Measurements from ENCODE around the gene GRAMD1A. TPM values are rescaled to one million over a fixed set of nuclear protein-coding genes. Genes with fewer than 3 reads are reported as not detected.
"Not testable (repeated sequence)": the region's sequence is repeated elsewhere in the genome, so short reads cannot be mapped to it uniquely, and the experiment has no call there.

Gene GRAMD1A
- polyA plus RNA-seq, 1 of the 3 experiments (the other 2 are of a cell fraction) = 81.9 TPM

DNA sequence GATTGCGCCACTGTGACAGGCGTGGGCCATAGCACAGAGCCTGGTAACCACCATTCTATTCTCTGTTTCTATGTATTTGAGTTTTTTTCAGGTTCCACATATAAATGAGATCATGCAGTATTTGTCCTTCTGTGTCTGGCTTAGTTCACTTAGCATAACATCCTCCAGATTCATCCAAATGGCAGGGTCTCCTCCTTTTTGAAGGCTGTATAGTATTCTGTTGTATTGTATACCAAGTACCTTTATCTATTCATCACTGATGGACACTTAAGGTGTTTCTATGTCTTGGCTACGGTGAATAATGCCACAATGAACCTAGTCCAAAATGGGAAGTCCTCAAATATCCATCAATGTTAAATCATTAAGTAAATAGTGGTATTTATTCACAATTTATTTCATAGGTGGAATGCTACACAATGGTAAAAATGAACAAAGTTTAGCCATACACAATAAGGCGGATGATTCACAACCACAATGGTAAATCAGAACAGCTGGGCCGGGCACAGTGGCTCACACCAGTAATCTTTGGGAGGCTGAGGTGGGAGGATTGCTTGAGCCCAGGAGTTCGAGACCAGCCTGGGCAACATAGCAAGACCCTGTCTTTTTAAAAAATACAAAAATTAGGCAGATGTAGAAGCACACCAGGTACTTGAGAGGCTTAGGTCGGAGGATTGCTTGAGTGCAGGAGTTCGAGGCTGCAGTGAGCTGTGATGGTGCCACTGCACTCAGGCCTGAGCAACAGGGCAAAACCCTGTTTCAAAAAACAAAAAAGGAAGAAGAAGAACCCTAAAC is 8.4 kb upstream of the GRAMD1A start:
- Histone ChIP-seq H3K36me3 (replicated peaks in 1 of 2; ENCODE audit: control insufficient read depth in 1 of 2, insufficient read depth in 2 of 2, low read length in 1 of 2) (no peaks in the 10 kb centered on the region), H4K20me1 (ENCODE audit: insufficient read depth) (no peaks in the 10 kb centered on the region), H3K27ac (ENCODE audit: low read depth in 2 of 2, low read length in 1 of 2) (no peak overlapping the region), H3K4me1 (ENCODE audit: control insufficient read depth in 1 of 2, insufficient read depth in 2 of 2, low read depth in 1 of 2, low read length in 1 of 2) (no peaks in the 10 kb centered on the region), H3K9me2 (no peaks in the 10 kb centered on the region), H3K27me3 (ENCODE audit: insufficient read depth) (no peaks in the 10 kb centered on the region), H3F3A (replicated peaks; ENCODE audit: insufficient read depth) (no peaks in the 10 kb centered on the region), H3K4me3 (ENCODE audit: low read depth in 2 of 2, low read length in 1 of 2) (no peak overlapping the region), H3K79me2 (ENCODE audit: insufficient read depth) (no peaks in the 10 kb centered on the region), H2AFZ (ENCODE audit: low read depth) (no peak overlapping the region), H3K9ac (no peak overlapping the region), H3K9me3 (no peaks in the 10 kb centered on the region), H3K4me2 (no peak overlapping the region)
- ChIA-PET CTCF (interaction anchor here (1.2 to 6.3 kb wide), 2 partner anchors 19 to 52 kb away, joined by 3 to 24 read pairs; no protein-coding TSS in a partner anchor), POLR2A (no interaction called here)
- TF ChIP-seq POLR2AphosphoS5 (IDR thresholded peaks at IDR 0.05; ENCODE audit: low read depth, low read length) = no peak
- TF ChIP-seq FOXJ3 (CRISPR knock-in tag; IDR thresholded peaks at IDR 0.05) = no peak
- no peak for TF ChIP-seq SIN3A (IDR thresholded peaks at IDR 0.05; ENCODE audit: borderline replicate concordance, low read depth, low read length)
- TF ChIP-seq RFX5 (IDR thresholded peaks at IDR 0.05; ENCODE audit: low read length) = no peak
- TF ChIP-seq MEF2A (IDR thresholded peaks at IDR 0.05; ENCODE audit: borderline replicate concordance, low read depth) = no peak
- no peak for TF ChIP-seq RAD21 (IDR thresholded peaks at IDR 0.05; ENCODE audit: low read length)
- no peak for TF ChIP-seq GATA2 (CRISPR knock-in tag; IDR thresholded peaks at IDR 0.05)
- TF ChIP-seq EZH2phosphoT487 (IDR thresholded peaks at IDR 0.05; ENCODE audit: borderline replicate concordance, low read depth) = no peak
- no peak for TF ChIP-seq NFIC (IDR thresholded peaks at IDR 0.05; ENCODE audit: borderline replicate concordance)
- no peak for TF ChIP-seq NRF1 (IDR thresholded peaks at IDR 0.05; ENCODE audit: low read depth, low read length)
- TF ChIP-seq USF1 (IDR thresholded peaks at IDR 0.05; ENCODE audit: borderline replicate concordance, low read depth) = no peak
- no peak for TF ChIP-seq FOSL2 (IDR thresholded peaks at IDR 0.05; ENCODE audit: borderline replicate concordance, low read depth)
- TF ChIP-seq ZBTB33 (IDR thresholded peaks at IDR 0.05; ENCODE audit: borderline replicate concordance, low read depth) = no peak
- TF ChIP-seq JUND (IDR thresholded peaks at IDR 0.05) = no peak
- no peak for TF ChIP-seq TCF12 (IDR thresholded peaks at IDR 0.05)
- TF ChIP-seq, protein P1, sequence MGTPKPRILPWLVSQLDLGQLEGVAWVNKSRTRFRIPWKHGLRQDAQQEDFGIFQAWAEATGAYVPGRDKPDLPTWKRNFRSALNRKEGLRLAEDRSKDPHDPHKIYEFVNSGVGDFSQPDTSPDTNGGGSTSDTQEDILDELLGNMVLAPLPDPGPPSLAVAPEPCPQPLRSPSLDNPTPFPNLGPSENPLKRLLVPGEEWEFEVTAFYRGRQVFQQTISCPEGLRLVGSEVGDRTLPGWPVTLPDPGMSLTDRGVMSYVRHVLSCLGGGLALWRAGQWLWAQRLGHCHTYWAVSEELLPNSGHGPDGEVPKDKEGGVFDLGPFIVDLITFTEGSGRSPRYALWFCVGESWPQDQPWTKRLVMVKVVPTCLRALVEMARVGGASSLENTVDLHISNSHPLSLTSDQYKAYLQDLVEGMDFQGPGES (IDR thresholded peaks at IDR 0.05; ENCODE audit: low read depth, low read length) = no peak
- DNase-seq = no peak
- WGBS (ENCODE audit: low lambda C conversion rate) = 65% methylated on average over 8 of the region's 8 CpGs

GRCh38 chr19:34992582-34992981 is 7.5 kb upstream of the GRAMD1A start:
- H3K9ac ChIP-seq; POLR2A ChIA-PET; H3K9me3 ChIP-seq; H3K27me3 ChIP-seq (ENCODE audit: insufficient read depth); H4K20me1 ChIP-seq (ENCODE audit: insufficient read depth); H3K36me3 ChIP-seq (replicated peaks in 1 of 2; ENCODE audit: control insufficient read depth in 1 of 2, insufficient read depth in 2 of 2, low read length in 1 of 2); H3K4me1 ChIP-seq (ENCODE audit: control insufficient read depth in 1 of 2, insufficient read depth in 2 of 2, low read depth in 1 of 2, low read length in 1 of 2); H3K4me2 ChIP-seq; H3K79me2 ChIP-seq (ENCODE audit: insufficient read depth); H3K4me3 ChIP-seq (ENCODE audit: low read depth in 2 of 2, low read length in 1 of 2); H3K9me2 ChIP-seq; H3F3A ChIP-seq (replicated peaks; ENCODE audit: insufficient read depth); DNase-seq; H2AFZ ChIP-seq (ENCODE audit: low read depth); H3K27ac ChIP-seq (ENCODE audit: low read depth in 2 of 2, low read length in 1 of 2): not testable (repeated sequence)
- WGBS (ENCODE audit: low lambda C conversion rate) = 60% methylated on average over 7 of the region's 7 CpGs
- CTCF ChIA-PET = interaction anchor here (1.2 to 6.3 kb wide), 2 partner anchors 20 to 52 kb away, joined by 3 to 24 read pairs; no protein-coding TSS in a partner anchor

All from SK-N-SH (cell line).